HG03432 (cell line): ENCODE measurements around the gene ST7L.

Experiments used
- ATAC-seq: cut with Tn5 transposase; IDR thresholded peaks from one replicate; pipeline ENCODE4 v1.9.1; 2021; ENCODE audit warnings: mild to moderate bottlenecking, moderate library complexity; ENCODE audit not compliant: unreplicated experiment

ST7L gene

DNA sequence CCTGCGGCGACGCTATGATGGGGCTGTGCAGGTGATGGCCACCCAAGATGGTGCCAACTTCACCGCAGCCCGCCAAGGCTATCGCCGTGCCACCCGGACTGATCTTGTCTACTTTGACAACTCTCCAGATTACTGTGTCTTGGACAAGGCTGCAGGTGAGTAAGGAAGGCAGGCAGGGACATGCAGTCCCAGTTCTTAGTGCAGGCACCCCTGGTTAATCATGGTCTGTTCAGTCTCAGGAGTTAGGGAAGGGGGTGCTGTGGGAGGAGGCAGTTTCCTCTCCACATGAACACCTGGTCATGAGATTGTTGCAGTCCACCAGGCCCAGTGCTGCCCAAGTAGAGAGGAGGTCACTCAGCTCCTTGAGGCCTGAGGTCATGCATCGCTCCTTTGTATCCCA, 101.7 kb downstream of the ST7L start:
- no peak for ATAC-seq

DNA sequence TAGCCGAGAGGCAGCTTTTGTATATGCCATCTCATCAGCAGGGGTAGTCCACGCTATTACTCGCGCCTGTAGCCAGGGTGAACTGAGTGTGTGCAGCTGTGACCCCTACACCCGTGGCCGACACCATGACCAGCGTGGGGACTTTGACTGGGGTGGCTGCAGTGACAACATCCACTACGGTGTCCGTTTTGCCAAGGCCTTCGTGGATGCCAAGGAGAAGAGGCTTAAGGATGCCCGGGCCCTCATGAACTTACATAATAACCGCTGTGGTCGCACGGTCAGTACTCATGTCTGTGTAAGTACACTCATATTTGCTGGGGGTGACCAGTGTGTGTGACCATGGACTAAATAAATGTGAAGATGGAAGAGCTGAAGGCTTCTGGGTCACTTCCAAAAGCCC, 102.8 kb downstream of the ST7L start:
- ATAC-seq, result no peak

DNA sequence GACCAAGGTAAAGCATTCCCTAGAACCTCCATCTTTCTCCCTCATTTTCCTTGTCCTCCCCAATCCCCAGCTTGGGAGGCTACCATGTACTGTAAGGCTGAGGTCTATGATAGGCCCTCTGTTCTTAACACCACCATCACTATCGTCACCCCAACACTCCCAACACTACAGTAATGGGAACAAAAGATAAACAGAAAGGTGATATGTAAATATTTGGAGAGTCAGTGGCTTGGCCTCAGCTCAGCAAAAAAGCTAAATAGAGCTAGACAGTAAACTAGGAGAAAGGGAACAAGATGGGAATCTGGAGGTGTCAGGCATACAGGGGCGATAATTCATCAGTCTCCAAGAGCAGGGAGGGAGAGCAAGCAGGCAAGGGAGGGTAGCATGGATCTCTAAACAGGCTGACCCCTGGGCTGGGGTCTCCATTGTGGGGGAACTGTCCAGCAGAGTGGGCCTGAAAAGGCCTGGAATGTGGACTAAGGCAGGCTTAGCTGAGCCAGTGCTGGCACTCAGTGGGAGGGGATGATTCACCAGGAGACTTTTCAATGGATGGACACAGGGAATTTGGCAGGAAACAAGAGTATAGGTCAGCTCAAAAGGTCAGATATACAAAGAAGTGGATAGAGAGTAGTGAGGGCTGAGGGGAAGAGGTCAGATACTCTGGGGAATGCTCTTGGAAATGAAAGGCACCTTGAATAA, 103.5 kb downstream of the ST7L start:
- ATAC-seq, result no peak

DNA sequence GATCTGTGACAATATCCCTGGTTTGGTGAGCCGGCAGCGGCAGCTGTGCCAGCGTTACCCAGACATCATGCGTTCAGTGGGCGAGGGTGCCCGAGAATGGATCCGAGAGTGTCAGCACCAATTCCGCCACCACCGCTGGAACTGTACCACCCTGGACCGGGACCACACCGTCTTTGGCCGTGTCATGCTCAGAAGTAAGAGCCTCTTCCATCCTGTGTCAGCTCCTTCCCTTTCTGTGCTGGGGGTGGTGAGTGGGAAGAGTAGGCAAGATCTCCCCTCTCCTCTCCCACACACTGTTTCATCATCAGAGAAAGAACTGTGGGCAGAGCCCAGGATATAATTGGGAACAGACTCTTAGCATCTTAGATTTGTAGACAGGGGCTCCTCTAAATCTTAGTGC, 104.0 kb downstream of the ST7L start:
- ATAC-seq, result no peak

DNA sequence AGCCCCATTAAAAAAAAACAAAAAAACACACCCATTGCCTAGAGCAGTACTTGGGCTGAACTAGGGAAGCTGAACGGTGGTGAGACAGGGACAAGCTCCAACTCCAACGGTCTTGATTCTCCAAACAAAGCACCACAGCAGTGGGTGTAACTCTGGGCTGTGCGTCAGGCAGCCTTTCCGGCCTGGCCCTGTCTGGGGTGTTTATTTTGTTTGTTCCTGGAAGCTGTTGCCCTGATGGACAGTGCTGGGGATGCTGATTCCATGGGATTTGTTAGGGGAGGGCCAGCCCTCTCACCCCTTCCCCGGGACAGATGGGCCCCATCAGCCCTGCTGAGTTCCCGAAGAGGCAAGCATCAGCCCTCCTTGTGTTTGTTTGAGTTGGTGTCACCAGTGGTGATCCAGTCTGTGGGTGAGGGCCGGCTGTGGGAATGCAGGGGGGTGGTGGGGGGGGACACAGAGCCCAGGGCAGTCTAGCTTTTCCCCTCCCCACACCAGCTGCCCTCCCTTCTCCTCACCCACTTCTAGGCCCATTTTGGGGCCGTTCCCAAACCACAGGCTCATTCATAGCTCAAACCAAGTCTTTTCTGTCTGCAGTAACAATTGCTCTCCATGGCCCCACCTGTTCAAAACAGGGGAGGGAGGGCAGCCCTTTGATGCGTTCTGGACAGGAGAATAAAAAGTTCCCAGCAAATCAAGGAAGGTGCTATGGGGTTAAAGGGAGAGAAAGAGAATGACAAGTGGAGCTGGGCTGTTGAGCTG, 105.7 kb downstream of the ST7L start:
- no peak for ATAC-seq

DNA sequence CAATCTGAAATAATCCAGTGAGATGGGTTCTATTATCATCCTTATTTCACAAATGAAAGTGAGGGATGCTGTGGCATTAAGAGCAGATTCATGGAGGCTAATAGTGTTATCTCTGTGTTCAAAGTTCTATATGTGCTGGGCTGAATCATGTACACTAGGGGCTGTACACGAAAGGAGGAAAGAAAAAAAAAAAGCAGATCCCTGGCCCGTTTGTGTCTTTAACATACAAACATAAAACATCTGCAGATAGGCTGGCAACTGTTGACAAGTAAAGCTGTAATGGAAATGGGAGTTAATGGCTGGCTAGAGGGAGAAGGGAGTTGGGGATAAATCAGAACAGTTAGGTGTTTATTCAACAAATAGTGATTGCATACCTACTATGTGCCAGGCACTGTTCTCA, 107.0 kb downstream of the ST7L start:
- ATAC-seq, result no peak

DNA sequence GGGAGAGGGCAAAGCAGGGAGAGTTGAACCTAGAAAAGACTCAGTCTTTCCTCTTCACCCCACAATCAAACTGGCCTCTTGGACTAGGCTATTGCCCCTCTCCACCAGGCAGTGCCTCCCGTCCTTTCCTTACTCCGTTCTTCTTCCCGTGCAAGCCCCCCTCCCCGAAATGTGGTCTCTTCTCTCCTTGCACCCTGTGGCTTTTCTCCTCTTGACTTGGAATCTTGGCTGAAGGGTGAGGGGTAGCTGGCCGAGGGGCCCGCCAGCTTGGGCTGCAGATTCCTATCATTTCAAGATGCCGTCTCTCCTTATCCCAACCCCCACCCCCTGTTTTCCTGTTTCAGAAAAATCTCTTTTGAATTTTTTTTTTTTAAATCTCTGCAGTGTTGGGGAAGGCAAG, 108.6 kb downstream of the ST7L start:
- no peak for ATAC-seq

DNA sequence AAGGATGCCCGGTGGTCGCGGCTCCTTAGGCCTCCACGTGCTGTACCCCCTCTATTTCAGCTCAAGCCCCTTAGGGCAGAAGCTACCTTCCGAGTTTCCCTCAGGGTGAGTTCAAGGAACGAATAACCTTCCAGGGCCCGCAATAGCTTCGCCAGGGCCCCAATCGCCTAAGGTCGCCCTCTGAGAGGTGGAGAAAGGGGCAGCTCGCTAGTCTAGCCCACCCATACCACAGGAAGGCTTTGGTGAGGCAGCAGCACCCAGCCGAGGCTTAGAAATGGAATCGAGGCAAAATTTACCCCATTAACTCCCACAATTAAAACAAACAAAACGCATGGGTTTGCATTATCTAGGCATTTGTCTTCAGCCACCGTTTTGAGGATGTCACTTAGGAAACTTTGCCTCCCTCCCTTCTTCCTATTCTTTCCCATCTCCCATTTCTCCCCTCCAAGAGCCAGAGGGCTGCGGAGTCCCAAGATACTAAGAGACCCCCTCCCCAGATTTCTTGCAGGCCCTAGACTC, 109.2 kb downstream of the ST7L start:
- ATAC-seq, result no peak

DNA sequence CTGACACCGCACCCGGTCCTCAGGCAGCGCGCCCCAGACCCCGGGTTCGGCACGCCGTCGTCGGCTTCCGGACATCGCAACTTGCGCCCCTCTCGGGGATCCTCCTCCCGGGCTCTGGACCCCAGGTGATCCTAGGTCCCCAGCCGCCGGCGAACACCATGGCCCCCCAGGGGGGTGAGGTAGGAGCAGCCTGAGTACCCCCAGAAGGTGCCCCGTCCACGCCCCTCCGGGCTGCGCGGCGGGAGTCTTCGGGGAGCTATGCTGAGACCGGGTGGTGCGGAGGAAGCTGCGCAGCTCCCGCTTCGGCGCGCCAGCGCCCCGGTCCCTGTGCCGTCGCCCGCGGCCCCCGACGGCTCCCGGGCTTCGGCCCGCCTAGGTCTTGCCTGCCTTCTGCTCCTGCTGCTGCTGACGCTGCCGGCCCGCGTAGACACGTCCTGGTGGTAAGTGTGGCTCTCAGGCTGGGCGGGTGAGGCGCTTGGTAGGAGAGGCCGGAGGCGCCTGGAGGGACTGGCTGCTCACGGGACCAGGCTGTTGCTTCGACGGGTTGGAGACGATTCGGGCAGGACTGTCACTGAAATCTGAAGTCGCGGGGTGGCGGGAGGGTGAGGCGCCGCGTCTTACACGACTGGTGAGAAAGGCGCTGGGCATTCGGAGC, 109.8 kb downstream of the ST7L start:
- ATAC-seq, result peak; percentile 20

DNA sequence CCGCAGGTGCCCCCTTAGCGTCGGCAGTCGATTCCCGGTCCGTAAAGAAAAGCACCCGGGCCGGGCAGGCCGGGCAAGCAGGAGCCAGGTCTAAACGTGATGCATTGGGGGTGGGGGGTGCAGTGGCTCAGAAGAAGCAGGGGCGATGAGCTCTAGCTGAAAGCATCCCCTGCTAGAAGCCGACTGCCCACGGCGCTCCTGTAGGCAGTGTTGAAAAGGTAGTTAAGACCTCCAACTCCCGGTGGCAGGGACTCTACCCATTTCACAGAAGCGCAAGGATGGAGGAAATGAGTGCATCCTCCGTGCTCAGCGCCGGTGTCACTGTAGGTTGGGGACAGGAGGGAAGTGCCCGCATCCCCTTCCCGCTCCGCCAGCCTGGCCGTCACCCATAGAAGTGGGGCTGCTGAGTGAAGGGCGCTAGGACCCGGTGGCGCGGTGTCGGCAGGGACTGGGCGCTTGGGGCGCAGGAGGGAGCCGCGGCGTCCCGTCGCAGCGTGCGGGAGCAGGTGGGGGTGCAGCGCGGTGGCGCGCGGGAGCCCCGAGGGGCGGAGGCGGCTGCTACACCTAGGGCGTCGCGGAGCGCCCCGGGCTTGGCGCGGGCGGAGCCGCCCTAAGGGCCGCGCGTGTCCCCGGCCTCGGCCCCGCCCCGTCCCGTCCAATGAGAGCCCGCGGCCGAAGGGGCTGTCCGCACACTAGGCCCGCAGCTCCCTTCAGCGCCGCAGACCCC, 110.5 kb downstream of the ST7L start, which contains the start of gene WNT2B:
Gene WNT2B, plus strand, starts transcription at position 688 of the 727 bp plus-strand sequence. CDS start 298 bp downstream, outside the sequence.
- ATAC-seq, result peak; percentile 62

DNA sequence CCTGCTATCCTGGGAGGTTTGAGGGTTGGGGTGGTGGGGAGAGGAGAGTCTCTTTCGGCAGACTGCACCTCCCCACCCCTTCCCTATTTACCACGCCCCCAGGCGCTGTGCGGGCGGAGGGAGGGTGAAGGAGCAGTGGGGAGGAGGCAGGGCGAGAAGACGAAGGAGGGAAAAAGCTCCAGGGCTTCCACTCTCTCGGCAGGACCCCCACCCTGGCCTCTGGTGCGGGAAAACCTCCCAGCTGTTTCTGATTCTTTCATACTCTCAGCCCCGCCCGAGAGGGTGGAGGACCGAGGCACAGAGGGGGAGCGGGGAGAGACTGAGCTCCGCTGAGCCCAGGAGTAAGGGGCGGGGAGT, 111.0 kb downstream of the ST7L start:
- ATAC-seq, result no peak

DNA sequence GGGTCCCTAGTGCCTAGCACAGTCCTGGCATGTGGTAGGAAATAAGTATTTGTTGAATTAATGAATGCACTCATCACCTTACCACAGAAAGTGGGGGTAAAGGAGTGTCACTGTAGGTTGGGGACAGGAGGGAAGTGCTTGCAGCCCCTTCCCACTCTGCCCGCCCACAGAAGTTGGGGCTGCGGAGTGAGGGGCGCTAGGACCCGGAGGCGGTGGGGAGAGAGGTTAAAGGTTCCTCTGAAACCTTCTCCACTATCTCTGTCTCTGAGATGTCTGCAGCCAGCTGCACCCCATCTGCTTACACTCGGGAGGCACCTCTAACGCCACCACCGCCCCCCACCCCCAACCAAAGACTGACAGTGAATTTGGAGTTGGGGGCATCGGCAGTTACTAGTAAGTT, 111.6 kb downstream of the ST7L start:
- ATAC-seq, result no peak

DNA sequence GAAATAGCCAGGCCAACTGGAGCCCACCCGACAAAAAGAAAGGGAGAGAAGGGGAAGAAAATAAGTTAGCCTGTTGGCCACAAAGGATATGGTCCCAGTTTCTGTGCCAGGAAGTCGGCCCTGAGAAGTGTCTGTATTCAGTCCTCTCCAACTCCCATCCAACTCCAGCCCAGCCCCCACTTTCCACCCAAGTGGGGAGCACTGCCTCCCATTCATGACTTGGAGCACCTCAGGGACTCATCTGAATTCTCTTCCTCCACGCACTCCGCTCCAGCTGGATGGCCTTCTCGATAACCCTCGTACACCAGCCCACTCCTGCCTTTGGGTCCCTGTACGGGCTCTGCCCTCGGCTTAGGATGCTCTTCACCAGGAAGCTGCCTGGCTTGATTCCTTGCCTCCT, 112.2 kb downstream of the ST7L start:
- ATAC-seq, result no peak

DNA sequence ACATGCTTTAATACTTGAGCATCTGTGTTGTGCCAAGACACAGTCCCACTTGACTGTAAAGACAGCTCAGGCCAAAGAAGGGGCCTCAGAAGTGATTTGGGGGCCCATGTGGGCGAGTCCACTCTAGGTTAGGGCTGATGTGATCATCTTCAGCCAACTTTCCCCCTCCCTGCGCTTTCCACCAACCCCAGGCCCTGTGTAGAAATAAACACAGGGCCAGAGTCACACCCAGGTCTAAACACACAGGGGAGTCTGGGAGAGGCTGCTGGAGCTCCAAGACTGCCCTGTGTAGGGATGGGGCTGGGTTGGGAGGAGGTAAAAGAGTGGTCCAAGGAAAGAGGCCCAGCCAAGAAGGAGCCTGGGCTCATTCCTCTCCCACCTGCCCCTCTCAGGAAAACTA, 112.6 kb downstream of the ST7L start:
- no peak for ATAC-seq

DNA sequence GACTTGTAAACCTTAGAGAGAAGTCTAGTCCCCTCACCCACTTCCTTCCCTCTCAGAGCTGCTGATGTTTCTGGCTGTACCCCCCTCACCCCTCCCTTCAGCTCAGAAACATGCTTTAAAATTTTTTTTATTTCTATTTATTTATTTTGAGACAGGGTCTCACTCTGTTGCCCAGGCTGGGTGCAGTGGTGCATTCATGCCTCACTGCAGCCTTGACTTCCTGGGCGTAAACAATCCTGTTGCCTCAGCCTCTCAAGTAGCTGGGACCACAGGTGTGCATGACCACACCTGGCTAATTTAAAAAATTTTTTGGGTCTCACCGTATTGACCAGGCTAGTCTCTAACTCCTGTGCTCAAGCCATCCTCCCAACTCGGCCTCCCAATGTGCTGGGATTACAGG, 113.1 kb downstream of the ST7L start:
- ATAC-seq, result no peak

DNA sequence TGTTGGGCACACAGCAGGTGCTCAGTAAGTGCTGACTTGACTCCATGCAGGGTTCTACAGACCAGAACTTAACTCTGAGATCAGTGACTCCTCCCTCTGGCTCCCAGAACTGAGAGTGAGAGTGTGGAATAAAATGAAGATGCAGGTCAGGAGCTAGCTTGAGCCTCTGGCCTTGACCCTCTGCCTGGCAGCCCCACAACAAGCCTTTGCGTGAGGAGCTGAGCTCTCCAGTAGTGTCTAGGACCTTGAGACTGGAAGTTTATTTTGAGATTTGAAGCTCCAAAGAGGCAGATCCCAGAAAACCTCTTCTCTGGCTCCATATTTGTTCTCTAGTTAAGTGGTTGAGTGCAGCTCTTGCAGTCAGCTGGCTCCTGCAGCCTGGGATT, 113.5 kb downstream of the ST7L start:
- no peak for ATAC-seq

DNA sequence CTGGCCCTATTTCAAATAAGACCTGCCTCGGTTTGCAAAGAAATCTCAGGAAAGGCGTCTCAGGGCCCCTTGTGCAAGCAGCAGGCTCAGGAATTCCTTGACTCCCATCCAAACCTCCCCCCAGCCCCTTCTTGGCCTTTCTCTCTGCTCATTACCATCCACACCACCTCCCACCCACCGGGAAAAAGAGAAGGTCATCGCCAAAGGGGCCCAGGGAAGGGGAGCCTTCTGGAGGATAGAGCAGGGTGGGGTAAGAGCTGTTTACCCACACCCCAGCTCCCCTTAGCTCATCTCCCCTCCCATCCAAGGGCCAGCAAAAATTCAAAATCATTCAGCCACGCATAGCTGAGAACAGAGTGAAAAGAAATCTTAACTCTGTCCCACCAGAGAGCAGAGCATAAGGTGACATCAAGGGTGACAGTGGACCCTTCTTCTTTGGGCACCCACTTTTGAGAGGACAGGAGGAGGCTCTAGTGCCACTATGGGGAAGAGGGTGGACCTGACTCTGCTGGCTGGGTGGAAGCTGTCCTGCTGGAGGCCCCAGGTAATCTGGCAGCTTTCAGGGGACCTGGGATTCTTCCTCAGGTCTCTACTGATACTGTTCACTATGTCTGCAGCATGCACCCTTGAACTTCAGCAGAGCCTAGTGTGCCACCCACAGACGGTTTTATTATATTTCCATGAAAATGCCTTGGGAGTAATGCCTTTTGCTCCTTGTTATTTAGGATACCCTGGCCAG, 114.1 kb downstream of the ST7L start:
- ATAC-seq, result no peak

DNA sequence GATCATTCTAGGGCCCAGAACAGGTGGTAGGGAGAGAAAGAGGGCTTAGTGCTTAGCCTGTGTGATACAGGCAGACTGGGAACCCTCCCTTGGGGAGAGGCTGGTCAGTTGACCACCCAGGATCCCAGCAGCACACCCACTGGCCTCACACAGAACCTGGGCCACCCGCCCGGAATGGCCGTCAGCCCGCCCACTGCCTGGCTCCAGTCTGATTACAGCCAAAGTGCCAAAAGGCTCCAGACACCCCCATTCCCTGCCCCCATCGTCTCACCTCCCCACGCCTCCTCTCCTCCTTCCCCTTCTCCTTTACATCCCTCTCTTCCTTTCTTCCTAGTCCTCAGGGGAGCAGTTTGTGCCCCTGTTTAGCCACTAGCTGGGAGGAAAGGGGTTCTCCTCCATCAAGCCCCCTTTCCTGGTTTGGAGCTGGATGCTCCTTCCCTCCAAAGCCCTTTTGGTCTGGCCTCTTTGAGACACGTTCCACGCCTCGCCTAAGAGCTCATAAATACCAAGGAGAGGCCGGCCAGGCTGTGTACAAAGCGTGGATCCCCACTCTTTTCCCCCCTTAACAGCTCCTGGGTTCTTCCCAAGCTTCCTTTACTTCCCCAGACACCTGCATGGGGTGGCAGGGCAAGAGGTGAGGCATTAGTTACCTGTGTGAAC, 114.8 kb downstream of the ST7L start:
- no peak for ATAC-seq

DNA sequence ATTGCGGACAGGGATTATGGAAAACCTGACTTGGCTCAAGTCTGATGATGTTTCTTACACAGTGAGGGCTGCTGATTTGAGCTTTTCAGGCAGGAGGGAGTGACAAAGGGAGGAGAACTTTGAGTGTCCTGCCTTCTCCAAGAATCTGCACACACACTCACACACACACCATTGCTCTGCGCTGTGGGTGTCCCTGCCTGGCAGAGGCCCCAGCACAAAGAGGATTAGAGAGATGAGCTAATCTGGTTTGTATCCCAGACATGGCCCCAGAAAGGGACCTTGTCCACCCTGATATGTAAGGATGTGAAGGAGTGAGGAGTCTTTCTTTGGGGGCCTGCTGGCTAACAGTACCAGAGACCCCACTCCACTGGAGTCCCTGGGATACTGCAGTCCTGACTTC, 116.1 kb downstream of the ST7L start:
- ATAC-seq, result no peak
